Left colon (tissue), 2 donors: ENCODE results near the gene GPR62. TPM values are rescaled to one million over a fixed set of nuclear protein-coding genes. Genes with fewer than 3 reads are reported as not detected.

ENCODE experiments used
- ATAC-seq: fragments of 200-7000 bp; cut with Tn5 transposase; one replicate; pipeline ENCODE4 v1.9.1; 2020; ENCODE audit warnings: mild to moderate bottlenecking, moderate library complexity
- DNase-seq, 2 donors: peaks; one replicate each; pipeline ENCODE4 v3.0.0-alpha.2; 2020
- intact Hi-C, 2 donors: fragments of 100-400 bp; cut with DNase I in 1 of 2; cut with micrococcal nuclease in 1 of 2; formaldehyde crosslinking; loops; one replicate each; pipeline versions ENCODE4 v1.11.2 to v1.14.0; 2022; cut with DNase I, micrococcal nuclease
- total RNA-seq, 2 donors: library from RNA; stranded (reverse); fragmentation: NEBNext Ultra II Directional; extraction: Animal tissue kit (Norgen Biotek cat#: 25700); gene quantifications; one replicate each; pipeline ENCODE4 v1.2.1, GENCODE V29; 2021
- donor health status: DM: no; HTN: no; CAD: no.
- donor health status: DM: yes; HTN: yes; CAD: no.

GPR62 gene
- total RNA-seq, 2 donors from 2014 or later, result not detected

DNA sequence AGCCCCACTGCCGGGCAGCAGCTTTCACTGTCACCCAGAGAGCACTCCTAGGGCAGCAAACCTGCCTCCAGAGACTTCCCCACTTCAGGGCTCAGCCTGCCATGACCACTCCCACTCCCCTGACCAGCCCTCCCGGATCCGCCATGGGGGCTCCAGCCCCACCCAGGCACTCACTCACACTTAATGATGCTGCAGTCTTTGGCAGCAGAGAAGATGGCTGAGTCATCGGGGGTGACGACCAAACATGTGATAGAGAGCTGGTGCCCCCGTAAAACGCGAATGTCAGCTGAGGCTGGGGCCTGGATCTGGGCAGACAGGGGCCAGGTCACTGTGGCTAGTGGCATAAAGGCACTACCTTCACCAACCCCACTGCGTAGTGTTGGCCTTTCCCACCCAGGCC is 18.2 kb upstream of the GPR62 start:
- DNase-seq, result no peak
- ATAC-seq, result no peak
- intact Hi-C loops, result no loop called here

DNA sequence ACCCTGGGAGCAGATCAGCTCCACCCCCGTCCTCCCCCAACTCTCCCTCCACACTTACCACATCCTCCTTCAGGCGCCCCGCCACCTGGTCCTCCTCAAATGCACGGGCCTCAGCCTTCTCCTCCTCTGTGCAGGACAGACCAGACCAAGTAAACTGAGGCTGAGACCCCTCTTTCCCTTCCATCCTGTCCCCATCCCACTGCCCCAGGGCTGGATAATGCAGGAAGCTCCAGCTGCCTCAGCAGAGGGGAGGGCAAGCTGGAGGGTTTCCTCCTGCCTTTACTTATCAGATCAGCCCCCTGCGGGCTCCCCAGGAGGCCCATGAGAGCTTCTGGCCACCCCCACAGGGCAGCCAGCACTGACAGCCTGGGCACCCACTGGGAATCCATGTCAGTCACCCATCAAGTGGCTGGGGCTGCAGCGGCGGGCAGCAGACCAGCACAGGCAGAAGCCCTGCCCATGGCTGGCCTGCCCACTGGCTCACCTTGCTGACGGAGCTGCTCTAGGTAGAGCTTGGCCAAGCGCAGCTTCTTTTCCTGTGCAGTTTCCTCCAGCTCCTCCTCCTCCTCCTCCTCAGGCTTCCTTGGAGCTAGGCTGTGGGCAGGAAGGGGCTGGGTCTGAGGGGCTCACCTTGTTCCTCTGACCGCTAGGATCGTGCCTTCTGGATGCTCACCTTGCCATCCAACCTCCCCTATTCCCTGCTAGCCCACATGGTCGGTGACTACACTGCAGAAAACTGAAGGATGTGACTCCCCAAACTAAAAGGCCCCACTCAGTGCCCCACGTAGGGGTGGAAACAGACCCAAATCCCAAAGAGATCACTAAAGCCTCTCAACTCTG is 17.4 kb upstream of the GPR62 start:
- no peak for DNase-seq
- ATAC-seq, result no peak
- intact Hi-C loops, result no loop called here

DNA sequence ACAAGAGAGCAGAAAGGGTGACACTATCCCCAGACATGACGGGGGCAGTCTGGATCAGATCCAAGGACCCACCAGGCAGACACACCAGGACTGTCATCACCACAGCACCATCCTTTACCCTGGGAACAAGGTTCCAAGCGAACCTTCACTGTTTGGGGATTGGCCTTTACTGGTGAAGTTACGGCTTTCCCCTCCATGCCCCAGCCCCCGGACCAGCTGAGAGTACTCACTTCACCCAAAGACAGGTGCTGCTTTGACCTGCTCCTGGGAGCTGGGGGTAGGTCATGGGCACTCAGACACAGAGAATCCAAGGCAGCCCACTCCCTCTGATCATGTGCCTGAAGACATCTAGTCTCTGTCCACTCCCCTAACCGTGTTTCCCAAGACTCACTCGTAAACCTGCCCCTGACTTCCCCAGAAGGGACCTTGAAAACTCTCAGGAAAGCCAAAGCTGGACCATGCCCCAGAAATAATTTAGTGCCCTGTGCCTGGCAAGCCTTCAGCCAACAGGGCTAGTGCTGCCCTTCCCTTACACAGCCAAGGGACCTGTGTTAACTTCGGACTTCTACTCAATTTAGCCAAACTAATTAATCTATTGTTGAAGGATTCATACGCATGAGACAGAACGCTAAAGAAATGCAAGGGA is 16.3 kb upstream of the GPR62 start:
- intact Hi-C loops, result no loop called here
- no peak for ATAC-seq
- no peak for DNase-seq

DNA sequence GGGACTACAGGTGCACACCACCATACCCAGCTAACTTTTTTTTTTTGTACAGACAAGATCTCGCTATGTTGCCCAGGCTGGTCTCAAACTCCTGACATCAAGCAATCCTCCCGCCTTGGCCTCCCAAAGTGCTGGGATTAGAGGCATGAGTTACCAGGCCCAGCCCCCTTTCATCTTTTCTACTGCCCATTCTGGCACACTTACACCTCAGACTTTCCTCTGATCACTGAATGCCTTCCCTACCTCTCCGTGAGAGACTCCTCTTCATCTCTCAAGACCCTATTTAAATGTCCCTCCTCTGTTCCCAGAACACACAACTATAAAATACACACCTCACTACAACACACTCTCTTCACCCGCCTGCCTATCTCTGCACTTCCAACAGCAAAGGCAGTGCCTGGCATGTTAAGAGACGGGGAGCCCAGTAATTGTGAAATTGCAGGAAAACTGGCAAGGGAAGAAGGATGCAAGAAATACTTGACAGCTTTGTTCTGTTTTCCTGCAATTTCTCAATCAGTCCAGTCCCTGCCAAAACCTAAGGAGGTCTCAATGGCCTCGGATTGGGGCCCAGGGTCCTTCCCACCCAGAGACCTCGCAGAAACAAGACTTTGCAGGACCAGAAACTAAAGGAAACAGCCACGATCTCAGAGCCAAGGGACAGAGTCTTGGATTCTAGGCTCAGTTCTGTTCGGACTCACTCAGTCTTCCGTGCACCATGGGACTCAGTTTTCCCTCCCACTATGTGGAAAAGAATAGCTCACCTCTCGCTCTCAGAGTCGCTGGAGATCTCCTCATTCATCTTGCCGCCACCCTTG is 14.3 kb upstream of the GPR62 start:
- DNase-seq (no peak), ATAC-seq (no peak)
- intact Hi-C loops, result no loop called here

DNA sequence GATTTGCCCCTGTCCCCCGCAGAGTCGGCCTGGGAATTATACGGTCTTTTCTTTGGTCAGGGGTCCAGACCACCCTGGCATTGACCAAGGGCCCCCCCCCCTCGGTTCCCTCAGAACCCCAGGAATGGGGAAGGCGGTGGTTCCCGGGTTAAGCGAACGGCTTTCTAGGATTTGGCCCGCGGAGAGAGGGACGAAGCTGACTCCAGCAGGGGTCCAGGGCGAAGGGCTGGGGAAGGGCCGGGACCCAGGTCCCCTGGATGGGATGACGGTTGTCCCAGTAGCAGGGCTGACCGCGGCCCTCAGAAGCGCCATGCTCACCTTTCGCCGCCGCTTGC is 13.8 kb upstream of the GPR62 start:
- intact Hi-C loops, result no loop called here
- DNase-seq (no peak), ATAC-seq (no peak)

DNA sequence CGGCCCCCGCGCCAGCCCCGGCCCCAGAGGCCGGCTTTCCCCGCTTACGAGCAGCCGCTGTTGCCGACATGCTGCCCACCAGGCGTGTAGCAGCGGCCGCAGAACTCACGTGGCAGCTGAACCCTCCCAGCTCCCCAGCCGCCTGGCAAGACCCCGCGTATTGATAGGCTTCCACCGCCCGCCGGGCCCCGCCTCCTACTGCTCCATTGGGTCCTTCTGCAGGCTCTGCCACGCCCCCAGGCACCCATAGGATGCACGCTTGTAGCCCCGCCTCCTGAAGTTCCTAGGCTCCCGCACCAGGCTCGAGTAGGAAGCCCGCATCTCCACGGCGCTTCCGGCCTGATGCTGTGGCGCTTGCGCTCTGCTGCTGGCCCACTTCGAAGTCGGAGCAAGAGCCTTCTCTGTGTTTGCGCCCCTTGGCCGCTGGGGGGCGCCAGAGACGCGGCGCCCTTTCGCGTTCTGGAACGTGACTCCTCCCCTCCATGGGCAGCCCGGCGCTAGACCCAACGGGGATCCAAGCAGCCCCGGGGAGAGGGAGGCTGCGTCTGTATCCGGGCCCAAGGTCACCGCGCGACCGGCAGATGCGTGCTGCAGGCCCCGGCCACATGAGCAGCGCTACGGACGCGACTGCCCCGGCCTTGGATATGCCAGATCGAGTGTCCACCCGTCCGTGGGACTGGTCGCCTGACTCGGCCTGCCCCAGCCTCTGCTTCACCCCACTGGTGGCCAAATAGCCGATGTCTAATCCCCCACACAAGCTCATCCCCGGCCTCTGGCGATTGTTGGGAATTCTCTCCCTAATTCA is 13.2 kb upstream of the GPR62 start, which contains the start of the genes PARP3 and RRP9:
Gene PARP3 (plus strand): TSS at position 566 of the 805 bp plus-strand sequence. CDS start 993 bp downstream, outside the sequence.
Gene RRP9 (minus strand): TSS at position 107 of the 805 bp plus-strand sequence. CDS start 37 bp downstream, at position 70.
- DNase-seq (peak; percentile 100), ATAC-seq (peak; percentile 87)
- intact Hi-C loops, result no loop called here

DNA sequence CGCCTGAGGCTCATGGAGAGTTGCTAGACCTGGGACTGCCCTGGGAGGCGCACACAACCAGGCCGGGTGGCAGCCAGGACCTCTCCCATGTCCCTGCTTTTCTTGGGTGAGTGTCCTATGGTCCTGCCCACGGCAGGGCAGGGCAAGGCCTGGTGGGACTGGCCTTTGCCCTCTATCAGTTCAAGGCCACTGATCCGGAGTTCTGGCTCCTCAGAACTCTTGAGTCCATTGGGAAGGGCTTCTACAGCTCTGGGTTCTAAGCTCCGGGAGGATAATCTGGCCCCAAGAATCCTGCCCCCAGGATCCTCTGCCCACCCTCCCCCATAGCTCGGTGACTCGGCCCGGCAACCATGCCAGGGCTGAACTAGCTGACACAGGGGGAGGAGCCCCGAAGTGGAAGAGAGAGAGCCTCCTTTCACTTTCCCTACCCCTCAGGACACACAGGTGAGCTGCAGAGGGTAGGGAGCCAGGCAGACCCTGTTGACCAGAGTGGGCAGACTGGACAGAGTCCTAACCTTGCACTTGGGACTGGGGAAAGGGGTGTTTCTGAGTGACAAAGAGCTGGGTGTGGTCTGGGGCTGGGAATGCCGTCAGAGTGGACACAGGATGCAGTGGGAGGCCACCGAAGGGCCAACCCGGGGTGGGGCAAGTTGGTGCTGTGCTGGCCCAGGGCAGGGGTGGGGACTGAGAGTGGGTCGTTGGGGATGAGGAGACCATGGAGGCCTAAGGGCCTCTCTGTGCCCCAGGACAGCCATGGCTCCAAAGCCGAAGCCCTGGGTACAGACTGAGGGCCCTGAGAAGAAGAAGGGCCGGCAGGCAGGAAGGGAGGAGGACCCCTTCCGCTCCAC is 12.4 kb upstream of the GPR62 start:
- ATAC-seq (peak; percentile 58), DNase-seq (peak; percentile 71 to 80)
- intact Hi-C loops, result no loop called here

DNA sequence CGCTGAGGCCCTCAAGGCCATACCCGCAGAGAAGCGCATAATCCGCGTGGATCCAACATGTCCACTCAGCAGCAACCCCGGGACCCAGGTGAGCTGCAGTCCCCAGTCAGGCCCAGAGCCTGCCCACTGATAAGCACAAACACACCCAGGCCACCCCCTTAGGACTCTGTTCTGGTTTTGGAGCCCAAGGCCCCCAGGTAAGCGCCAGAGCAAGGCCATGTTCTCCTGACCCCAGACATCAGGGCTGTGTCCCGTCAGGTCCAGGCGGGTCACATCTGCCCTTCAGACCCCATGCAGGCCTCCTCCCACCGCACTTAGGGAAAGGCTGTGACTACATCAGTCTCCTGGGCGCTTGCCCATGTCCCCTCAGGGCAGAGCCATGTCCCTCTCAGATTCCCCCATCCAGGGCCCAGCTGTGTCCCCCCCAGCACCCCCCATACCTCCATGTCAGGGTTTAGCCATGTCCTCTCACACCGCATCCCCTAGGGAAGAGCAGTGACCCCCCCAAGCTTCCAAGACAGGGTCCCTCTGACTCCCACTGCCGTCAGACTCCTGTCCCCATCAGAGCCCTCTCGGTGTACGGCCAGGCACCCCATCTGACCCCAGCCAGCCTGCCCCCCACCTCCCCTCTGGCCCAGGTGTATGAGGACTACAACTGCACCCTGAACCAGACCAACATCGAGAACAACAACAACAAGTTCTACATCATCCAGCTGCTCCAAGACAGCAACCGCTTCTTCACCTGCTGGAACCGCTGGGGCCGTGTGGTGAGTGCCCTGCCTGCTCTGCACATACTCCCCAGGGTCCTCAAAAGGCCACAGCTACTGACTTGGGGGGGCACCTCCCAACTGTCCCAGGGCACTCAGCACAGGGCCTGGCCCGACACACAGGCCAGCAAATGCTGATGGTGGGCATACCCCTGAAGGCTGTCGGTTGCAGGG is 11.5 kb upstream of the GPR62 start:
- DNase-seq, result no peak
- intact Hi-C loops, result no loop called here
- ATAC-seq, result no peak

DNA sequence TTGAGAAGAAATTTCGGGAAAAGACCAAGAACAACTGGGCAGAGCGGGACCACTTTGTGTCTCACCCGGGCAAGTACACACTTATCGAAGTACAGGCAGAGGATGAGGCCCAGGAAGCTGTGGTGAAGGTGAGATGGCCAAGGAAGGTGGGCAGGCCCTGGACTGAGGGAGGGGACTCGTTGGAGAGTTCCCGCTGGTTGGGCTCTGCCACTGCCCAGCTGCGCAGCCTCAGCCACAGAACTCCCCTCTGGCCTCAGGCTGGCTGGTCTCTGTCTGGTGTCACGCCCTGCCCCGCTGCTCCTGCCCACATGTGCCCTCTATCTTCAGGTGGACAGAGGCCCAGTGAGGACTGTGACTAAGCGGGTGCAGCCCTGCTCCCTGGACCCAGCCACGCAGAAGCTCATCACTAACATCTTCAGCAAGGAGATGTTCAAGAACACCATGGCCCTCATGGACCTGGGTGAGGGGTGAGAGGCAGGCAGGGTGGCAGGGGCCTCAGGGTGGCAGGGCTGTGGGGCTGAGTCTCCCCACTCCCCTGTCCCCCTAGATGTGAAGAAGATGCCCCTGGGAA is 10.6 kb upstream of the GPR62 start:
- intact Hi-C loops, result no loop called here
- ATAC-seq (no peak), DNase-seq (no peak)

DNA sequence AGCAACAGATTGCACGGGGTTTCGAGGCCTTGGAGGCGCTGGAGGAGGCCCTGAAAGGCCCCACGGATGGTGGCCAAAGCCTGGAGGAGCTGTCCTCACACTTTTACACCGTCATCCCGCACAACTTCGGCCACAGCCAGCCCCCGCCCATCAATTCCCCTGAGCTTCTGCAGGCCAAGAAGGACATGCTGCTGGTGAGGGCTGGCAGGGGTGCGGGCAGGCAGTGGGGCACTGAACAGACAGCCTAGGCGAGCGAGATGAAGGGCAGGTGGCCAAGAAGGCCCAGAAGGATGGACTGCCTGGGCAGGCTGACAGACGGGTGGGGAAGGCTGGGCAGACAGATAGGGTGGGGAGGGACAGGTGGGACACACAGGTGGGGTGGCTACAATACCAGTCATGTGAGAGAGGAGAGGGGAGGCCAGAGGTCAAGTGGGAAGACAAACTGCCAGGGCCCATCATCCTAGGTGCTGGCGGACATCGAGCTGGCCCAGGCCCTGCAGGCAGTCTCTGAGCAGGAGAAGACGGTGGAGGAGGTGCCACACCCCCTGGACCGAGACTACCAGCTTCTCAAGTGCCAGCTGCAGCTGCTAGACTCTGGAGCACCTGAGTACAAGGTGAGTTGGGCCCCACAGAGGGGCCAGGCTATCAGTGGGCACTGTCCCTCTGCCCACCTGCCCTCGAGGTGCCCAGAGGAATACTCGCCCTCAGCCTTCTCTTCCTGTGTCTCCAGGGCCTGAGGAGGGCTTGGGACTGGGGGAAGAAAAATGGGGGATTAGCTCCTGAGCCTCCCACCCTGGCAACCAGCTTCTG is 9.9 kb upstream of the GPR62 start:
- no peak for ATAC-seq
- no peak for DNase-seq
- intact Hi-C loops, result no loop called here

DNA sequence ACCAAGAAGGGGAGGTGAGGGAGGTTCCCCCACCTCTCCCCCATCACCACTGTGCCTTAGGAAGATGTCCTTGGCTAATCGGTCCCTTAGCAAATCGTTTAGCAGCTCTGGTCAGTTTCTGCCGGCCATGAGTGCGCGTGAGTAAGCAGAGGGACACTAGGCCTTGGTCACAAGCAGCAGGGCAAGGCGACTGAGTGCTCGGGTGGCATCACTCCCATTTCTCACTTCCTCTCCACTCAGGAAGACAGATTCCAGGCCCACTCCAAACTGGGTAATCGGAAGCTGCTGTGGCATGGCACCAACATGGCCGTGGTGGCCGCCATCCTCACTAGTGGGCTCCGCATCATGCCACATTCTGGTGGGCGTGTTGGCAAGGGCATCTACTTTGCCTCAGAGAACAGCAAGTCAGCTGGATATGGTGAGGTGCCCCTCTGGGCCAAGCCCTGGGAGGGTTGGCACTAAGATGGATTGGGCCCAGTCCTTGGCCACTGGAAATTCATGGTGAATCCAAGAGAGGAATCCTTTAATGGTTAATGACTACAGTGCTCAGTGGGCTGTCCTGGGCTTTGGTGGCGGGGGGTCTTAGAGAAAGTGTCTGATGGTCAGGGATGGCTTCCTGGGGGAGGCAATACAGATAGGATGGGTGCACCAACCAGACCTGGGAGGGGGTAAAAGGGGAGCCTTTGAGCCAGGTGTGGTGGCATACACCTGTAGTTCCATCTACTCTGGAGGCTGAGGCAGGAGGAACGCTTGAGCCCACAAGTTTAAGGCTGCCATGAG is 9.1 kb upstream of the GPR62 start:
- ATAC-seq (no peak), DNase-seq (no peak)
- intact Hi-C loops, result no loop called here

DNA sequence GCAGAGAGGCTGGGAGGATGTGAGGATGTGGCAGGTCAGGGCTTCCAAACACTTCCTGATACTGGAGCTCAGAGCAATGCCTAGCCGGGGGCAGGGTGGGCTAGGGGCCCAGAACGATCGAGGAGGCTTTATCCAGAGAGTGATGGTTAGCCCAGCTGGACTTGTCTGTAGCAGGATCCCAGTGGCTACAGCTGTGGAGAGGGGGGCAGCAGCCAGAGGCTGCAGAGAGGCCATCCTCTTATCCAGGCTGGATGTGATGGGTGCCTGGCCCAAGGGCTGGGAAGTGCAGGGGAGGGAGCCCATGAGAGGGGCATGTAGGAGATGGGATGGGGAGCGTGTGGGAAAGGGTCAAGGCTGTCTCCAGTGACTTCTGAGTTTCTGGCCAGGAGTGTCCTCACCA is 8.4 kb upstream of the GPR62 start:
- no peak for DNase-seq
- ATAC-seq, result no peak
- intact Hi-C loops, result no loop called here

DNA sequence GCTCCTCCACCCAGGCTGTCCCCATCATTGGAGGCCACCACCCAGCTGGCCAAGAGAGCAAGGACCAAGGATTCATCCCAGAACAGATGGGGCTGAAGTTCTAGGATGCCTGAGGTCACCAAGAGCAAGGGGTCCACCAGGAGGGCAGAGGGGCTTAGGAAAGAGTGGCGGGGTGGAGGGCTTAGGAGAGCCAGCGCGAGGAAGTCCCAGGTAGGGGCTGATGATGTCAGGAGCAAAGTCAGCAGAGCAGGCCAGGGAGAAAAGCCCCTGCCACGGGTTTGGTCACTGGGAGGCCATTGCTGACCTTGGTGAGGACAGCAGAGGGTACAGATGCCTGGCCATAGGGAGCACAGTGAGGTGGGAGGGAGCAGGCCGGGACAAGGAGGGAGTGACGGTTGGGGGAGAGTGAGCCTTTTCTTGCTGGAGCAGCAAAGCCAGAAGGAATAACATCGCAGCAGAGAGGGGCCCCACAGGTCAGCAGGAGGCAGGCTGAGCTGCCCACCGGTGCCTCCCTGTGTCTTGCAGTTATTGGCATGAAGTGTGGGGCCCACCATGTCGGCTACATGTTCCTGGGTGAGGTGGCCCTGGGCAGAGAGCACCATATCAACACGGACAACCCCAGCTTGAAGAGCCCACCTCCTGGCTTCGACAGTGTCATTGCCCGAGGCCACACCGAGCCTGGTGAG is 7.8 kb upstream of the GPR62 start:
- DNase-seq, result no peak
- no peak for ATAC-seq
- intact Hi-C loops, result no loop called here

DNA sequence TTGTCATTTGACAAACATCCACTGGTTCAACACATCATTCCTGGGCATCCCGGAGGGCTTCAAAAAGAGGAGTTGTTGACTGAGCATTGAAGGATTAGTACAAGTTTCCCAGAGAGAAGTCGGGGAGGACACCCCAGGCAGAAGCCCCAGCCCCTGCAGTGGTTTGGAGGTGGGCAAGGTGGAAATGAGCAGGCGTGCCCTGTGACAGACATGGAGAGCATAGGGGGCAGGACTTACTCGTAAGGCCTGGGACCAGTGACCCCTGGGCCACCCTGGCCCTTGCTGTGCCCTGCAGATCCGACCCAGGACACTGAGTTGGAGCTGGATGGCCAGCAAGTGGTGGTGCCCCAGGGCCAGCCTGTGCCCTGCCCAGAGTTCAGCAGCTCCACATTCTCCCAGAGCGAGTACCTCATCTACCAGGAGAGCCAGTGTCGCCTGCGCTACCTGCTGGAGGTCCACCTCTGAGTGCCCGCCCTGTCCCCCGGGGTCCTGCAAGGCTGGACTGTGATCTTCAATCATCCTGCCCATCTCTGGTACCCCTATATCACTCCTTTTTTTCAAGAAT is 7.1 kb upstream of the GPR62 start:
- no peak for DNase-seq
- intact Hi-C loops, result no loop called here
- ATAC-seq, result no peak
